ENCODE results near the gene TMEM89. TPM values are rescaled to one million over a fixed set of nuclear protein-coding genes. Genes with fewer than 3 reads are reported as not detected.

Gene TMEM89
- total and polyA plus RNA-seq, 2 of the 13 experiments (the other 11 are each of a cell fraction or from before 2014, with no cell fraction given): 0.31 to 0.59 TPM

DNA sequence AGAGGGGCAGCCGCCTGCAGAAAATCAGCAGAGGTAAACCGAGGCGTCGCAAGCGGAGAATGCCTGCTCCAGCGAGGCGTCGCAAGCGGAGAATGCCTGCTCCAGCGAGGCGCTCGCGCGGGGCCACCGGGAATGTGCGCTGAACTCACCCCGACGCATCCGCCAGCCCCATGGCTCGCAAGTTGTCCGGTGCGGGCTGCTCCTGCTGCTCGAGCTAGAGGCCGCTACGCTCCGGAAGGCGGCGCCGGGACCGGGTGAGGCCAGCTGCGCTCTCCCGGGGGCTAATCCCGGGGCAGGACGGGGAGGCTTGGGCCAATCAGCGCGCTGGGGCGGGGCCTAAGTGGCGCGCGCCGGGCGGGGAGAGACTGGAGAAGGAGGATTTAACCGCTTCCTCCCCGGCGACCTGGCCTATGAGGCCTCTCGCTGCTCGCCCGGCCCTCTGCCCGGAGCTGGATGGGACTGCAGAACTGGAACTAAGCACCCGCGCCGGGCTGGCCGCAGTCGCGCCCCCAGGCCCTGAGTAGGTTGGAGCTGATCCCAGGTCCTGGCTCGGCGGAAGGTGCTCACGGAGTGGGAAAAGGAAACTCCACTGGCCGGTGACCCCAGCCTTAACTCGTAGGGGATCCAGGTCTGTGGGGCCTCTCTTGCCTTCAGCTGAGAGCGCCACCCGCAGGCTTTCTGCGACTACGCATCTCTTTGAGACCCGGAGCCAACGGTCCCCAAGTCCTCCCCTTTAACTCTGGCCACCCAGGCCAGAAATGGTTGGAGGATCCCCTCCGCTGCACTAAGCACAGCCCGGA, 13.9 kb upstream of the TMEM89 start, which contains the start of gene SLC26A6 (continued):
- TF ChIP-seq ZNF607 (CRISPR knock-in tag; IDR thresholded peaks at IDR 0.05; ENCODE audit: borderline replicate concordance) (peak; percentile 66; the same call in 1 of the 2 replicates), ZNF441 (CRISPR knock-in tag; IDR thresholded peaks at IDR 0.05; ENCODE audit: borderline replicate concordance) (peak; percentile 26), STAT5B (CRISPR knock-in tag; IDR thresholded peaks at IDR 0.05) (peak; percentile 14; the same call in 1 of the 2 replicates), KDM3A (CRISPR knock-in tag; IDR thresholded peaks at IDR 0.05; ENCODE audit: low read depth) (no peak), MIER2 (CRISPR knock-in tag; IDR thresholded peaks at IDR 0.05) (0 out of 2 replicates have a peak, but pooled peaks have one; percentile 25), ZNF780A (CRISPR knock-in tag; IDR thresholded peaks at IDR 0.05) (no peak), ZNF317 (CRISPR knock-in tag; IDR thresholded peaks at IDR 0.05) (no peak), POLR2AphosphoS5 (IDR thresholded peaks at IDR 0.05; ENCODE audit: low read depth, low read length) (peak; percentile 74), PHF8 (CRISPR knock-in tag; IDR thresholded peaks at IDR 0.05) (peak; percentile 85), ZNF24 (IDR thresholded peaks at IDR 0.05) (no peak), JARID2 (CRISPR knock-in tag; IDR thresholded peaks at IDR 0.05; ENCODE audit: insufficient replicate concordance) (no peak), SMAD1 (CRISPR knock-in tag; IDR thresholded peaks at IDR 0.05; ENCODE audit: borderline replicate concordance, low read depth) (peak; percentile 91; the same call in 1 of the 2 replicates), SKI (IDR thresholded peaks at IDR 0.05; ENCODE audit: partially characterized antibody) (peak; percentile 58), ZFP36L1 (CRISPR knock-in tag; IDR thresholded peaks at IDR 0.05) (peak; percentile 91; the same call in 1 of the 2 replicates), ZNF883 (CRISPR knock-in tag; IDR thresholded peaks at IDR 0.05; ENCODE audit: not compliant biosample characterization) (no peak), E2F1 (CRISPR knock-in tag; IDR thresholded peaks at IDR 0.05) (peak; percentile 93), CENPT (CRISPR knock-in tag; IDR thresholded peaks at IDR 0.05; ENCODE audit: low read depth) (peak; percentile 77; the same call in 1 of the 2 replicates), ZNF768 (CRISPR knock-in tag; IDR thresholded peaks at IDR 0.05) (peak; percentile 43; the same call in 1 of the 2 replicates), ZNF235 (CRISPR knock-in tag; IDR thresholded peaks at IDR 0.05; ENCODE audit: borderline replicate concordance) (no peak), FOXC1 (CRISPR knock-in tag; IDR thresholded peaks at IDR 0.05; ENCODE audit: borderline replicate concordance) (no peak; the same call in 1 of the 2 replicates), SPEN (CRISPR knock-in tag; IDR thresholded peaks at IDR 0.05; ENCODE audit: low read depth) (peak; percentile 33; the same call in 1 of the 2 replicates), GTF2F1 (IDR thresholded peaks at IDR 0.05; ENCODE audit: low read length) (no peak)
- TF ChIP-seq, protein P1, sequence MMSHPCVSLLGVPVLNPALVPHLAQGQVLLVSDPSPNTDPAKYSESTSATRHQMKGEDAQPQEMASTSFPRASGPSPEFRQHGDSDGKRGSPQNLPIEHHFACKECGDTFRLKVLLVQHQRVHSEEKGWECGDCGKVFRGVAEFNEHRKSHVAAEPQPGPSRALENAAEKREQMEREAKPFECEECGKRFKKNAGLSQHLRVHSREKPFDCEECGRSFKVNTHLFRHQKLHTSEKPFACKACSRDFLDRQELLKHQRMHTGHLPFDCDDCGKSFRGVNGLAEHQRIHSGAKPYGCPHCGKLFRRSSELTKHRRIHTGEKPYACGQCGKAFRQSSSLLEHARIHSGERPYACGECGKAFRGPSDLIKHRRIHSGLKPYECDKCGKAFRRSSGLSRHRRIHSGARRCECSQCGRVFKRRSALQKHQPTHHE (CRISPR knock-in tag; IDR thresholded peaks at IDR 0.05; ENCODE audit: borderline replicate concordance): peak; percentile 54; the same call in 1 of the 2 replicates
- TF ChIP-seq, protein P2, sequence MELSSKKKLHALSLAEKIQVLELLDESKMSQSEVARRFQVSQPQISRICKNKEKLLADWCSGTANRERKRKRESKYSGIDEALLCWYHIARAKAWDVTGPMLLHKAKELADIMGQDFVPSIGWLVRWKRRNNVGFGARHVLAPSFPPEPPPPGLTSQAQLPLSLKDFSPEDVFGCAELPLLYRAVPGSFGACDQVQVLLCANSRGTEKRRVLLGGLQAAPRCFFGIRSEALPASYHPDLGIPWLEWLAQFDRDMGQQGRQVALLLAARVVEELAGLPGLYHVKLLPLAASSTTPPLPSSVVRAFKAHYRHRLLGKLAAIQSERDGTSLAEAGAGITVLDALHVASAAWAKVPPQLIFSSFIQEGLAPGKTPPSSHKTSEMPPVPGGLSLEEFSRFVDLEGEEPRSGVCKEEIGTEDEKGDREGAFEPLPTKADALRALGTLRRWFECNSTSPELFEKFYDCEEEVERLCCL (CRISPR knock-in tag; IDR thresholded peaks at IDR 0.05; ENCODE audit: borderline replicate concordance): no peak; the same call in 1 of the 2 replicates
